Activated naive CD4-positive, alpha-beta T cell (primary cell): Measurements from ENCODE around the gene BGN.

Experiments
- DNase-seq, 4 experiments: peaks; one replicate each; lab custom pipeline; 2025; lab: John Stamatoyannopoulos, UW

Gene BGN

GRCh38 chrX:153526801-153527200 is 32.0 kb downstream of the BGN start:
- no peak for DNase-seq

DNA sequence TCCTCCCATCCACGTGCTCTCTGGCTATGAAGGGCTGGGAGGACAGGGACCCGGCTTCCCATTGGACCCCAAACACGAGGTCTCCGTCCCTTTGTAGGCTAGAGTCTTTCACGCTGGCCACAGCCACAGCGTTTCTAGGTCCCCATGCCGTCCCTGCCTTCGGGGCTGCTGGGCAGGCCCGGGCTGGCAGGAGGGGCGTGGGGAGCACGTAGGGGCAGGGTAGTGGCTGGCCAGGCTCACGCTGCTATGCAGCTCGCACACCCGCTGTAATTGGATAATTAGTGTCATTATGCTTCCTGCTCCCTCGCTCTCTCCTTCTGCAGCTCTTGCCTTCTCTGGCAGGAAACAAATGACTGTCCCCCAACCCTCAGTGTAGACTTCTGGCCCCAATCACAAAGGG is 32.4 kb downstream of the BGN start:
- DNase-seq: no peak

GRCh38 chrX:153530411-153531129 is 35.8 kb downstream of the BGN start:
- DNase-seq: no peak

- DNase-seq: no peak
Measured at GRCh38 chrX:153533091-153533490, 38.3 kb downstream of the BGN start.

GRCh38 chrX:153537080-153537479 is 42.3 kb downstream of the BGN start:
- no peak for DNase-seq

DNA sequence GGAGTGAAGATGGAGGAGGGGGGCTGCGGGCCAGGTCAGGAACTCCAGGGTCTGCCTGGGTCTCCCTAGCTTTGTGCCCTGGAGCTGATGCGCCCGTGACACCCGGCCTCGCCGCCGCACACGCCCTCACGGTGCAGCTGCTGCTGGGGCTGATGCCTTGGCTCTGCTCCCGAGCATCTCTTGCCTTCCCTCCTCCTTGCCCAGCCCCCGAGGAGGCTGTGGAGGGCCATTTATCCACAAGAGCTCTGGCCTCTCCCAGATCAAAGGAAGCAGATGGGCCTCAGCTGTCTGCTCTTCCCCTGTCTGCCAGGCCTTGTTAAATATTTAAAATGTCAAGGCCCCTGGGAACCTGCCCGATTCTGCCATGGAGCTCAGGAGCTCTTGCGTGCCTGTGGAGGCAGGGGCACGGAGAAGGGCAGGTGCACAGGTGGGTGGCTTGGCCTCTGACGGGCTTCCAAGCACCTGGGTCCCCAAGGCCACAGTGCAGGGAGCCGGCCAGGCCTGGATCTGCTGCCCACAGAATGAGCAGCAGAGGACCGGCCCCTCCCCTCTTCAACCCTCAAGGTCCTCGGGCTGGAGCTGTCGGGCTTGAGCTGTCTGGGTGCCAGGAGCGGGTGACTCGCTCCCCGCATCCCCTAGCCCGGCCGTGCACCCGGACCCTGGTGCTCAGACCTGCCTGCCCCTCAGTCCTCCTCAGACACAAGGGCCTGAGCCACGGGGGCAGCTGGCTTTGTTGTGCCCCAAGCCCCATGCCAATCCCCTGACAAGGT is 42.9 kb downstream of the BGN start:
- no peak for DNase-seq

GRCh38 chrX:153538424-153538823 is 43.6 kb downstream of the BGN start:
- DNase-seq: no peak

GRCh38 chrX:153539171-153539978 is 44.6 kb downstream of the BGN start:
- DNase-seq: peak; percentile 3 to 48 (median 21)

DNA sequence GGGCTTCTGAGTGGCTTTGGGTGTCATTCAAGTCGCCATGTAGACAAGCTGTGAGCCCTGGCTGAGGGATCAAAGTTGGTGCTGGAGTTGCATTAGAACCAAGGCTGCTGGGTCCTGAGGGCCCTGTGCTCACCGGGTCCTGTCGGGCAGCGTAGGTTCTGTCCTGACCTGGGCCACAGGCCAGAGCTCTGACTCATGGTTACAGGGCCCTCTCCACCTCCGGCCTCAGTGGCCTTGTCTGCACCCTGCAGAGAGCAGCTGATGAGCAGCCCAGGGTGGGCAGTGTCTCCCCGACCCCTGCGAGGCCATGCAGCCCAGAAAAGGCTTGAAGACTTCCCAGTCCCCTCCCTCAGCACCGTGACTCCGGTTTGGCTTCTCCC is 45.2 kb downstream of the BGN start:
- DNase-seq: no peak

GRCh38 chrX:153544727-153545126 is 49.9 kb downstream of the BGN start:
- DNase-seq: no peak

DNA sequence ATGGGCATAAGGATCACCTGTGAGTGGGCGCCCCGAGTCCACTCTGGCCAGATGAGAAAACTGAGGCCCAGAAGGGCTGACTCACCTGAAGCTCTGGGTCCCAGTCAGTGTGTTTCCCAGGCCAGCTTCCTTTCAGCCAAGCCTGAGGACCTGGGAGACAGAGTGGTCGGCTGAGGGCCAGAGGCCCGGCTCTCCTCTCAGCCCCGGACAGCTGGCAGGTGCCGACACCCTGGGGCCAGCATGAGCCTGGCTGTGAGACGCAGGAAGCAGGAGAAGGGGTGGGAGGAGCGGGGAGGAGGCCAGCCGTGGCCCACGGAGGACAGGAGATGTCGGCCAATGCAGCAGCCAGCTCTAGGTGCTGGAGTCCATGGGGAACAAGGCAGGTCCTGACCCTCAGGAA is 51.6 kb downstream of the BGN start:
- no peak for DNase-seq

GRCh38 chrX:153547195-153547594 is 52.4 kb downstream of the BGN start:
- no peak for DNase-seq

DNA sequence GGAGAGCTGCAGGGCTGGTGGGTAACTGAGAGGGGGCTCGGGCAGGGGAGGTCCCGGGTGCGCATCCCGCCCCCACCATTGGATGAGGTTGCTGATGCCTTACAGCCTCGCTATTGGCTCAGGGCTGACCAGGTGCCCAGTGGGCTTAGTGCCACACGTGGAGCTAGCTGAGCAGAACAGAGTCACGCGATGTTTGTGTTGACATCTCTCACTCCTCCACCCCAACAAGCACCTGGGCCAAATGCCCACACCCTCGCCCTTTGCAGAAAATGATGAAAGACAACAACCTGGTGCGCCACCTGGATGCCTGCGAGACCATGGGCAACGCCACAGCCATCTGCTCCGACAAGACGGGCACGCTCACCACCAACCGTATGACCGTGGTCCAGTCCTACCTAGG is 54.5 kb downstream of the BGN start:
- DNase-seq: no peak

- no peak for DNase-seq
Measured at GRCh38 chrX:153549807-153550206, 55.0 kb downstream of the BGN start.

DNA sequence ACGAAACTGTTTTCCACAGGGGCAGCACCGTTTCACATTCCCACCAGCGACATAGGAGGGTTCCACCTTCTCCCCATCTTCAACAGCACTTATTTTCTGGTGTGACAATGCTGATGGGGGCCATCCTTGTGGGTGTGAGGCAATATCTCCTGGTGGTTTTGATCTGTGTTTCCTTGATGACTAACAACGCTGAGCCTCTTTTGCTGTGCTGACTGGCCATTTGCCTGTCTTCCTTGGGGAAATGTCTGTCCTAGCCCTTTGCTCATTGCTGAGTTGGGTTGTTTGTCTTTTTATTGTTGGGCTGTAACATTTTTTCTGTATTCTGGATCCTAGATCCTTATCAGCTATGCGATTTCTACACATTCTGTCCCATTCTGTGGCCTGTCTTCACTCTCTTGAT is 56.4 kb downstream of the BGN start:
- DNase-seq: no peak

DNA sequence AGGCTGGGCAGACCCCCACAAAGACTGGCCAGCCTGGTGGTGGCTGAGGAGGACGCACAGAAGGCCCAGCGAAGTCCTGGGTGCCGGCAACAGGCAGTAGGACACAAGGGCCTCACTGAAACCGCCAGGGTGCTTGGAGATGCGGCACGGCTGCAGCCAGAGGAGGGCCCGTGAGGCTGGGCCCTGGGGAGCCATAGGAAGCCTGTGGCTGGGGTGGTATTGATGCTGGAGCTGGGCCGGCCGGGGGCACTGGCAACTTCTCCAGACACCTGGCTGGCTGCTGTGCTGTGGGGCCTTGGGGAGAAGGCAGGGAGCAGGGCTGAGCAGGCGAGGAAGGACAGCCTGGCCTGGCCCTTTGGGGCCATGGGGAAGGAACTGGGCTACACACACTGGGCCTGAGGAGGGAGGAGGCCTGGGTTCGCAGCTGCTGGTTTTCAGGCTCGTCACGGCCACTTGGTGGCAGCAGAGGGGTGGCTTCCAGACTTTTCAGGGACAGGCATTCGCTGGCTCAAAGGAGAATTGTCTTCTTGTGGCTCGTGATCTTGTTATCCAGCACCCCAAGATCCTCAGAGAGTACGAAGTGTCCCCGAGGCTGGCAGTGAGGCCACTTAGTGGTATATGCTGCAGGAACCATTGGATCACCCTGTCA is 59.9 kb downstream of the BGN start:
- DNase-seq: peak; percentile 2 to 57 (median 24)

DNA sequence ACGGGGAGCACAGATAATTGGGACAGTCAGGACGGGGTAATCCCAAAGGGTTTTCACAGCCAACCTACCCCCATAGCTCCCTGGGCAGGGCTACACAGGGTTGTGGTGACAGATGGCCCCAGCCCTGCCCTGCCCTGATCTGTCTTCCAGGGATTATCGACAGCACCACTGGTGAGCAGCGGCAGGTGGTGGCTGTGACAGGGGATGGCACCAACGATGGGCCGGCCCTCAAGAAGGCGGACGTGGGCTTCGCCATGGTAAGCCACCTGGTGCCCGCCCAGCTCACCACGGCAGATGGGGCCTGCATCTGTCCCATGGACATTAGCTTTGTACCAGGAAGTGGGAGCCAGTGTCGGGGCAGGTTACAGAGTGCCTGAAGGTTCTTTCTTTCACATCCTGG is 62.0 kb downstream of the BGN start:
- DNase-seq: no peak

DNA sequence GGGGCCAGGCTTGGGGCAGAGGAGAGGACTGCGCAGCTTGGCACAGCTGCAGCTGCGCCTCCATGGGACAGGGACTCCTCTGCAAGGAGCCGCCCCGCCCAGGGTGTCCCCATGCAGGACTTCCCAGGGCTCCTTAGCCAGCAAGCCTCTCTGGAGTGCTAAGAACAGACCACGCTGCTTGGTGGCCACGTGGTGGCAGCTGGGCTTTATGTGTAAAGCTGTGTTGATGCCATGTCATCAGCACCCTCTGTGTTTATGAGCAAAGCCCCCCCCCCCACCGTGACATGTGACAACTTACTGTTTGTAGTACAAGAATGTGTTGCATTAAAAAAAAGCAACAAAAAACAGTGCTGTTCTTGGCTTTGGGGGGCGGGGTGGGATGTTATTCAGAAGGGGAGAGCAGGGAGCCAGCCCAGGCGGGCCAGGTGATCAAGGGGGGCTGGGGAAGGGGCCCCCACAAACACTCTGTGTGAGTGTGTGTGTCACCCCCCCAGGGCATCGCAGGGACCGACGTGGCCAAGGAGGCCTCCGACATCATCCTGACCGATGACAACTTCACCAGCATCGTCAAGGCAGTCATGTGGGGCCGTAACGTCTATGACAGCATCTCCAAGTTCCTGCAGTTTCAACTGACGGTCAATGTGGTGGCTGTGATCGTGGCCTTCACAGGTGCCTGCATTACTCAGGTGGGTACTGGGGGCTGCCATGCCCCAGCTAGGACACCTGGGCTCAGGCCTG is 63.0 kb downstream of the BGN start:
- no peak for DNase-seq
